Fibroblast of lung (primary cell): ENCODE data around the gene CERS1. TPM values are rescaled to one million over a fixed set of nuclear protein-coding genes. Genes with fewer than 3 reads are reported as not detected.

Experiments
- DNase-seq, 2 donors: peaks; one replicate each; pipeline versions ENCODE4 v3.0.0 to v3.0.0-alpha.2; 2010; ENCODE audit warnings: low read depth in 2 of 2
- H2AFZ ChIP-seq: 2 replicates; pipeline ENCODE4 v1.5.1; 2012; ENCODE audit warnings: low read length, control low read depth, inconsistent platforms
- H3K27ac ChIP-seq: 2 replicates; pipeline ENCODE4 v1.5.1; 2011; ENCODE audit warnings: low read length, control low read depth; ENCODE audit not compliant: insufficient read depth
- H3K27me3 ChIP-seq: 2 replicates; pipeline ENCODE4 v1.5.1; 2011; ENCODE audit warnings: mild to moderate bottlenecking, low read length; ENCODE audit not compliant: control insufficient read depth, insufficient read depth
- H3K36me3 ChIP-seq: 2 replicates; pipeline ENCODE4 v1.5.1; 2011; ENCODE audit warnings: low read length; ENCODE audit not compliant: control insufficient read depth, insufficient read depth
- H3K4me1 ChIP-seq: 2 replicates; pipeline ENCODE4 v1.5.1; 2011; ENCODE audit warnings: low read length; ENCODE audit not compliant: control insufficient read depth, insufficient read depth; ENCODE audit errors: extremely low read depth
- H3K4me2 ChIP-seq: 2 replicates; pipeline ENCODE4 v1.5.1; 2011; ENCODE audit warnings: low read length, control low read depth; ENCODE audit not compliant: insufficient read depth; ENCODE audit errors: extremely low read depth
- H3K4me3 ChIP-seq, 4 experiments: fragments of 200-600 bp in 1 of 4; sonication (generic) in 1 of 4; replicated peaks in 1 of 4; 2 replicates each; pipeline ENCODE4 v1.5.1; 2011 to 2016; ENCODE audit warnings: low read length in 4 of 4, low read depth in 3 of 4, mild to moderate bottlenecking in 3 of 4, control low read depth in 2 of 4, inconsistent platforms in 1 of 4, mixed read lengths in 1 of 4; ENCODE audit not compliant: insufficient read depth in 1 of 4; ENCODE audit errors: control extremely low read depth in 1 of 4
- H3K79me2 ChIP-seq: 2 replicates; pipeline ENCODE4 v1.5.1; 2012; ENCODE audit warnings: mild to moderate bottlenecking, low read length, inconsistent platforms; ENCODE audit not compliant: control insufficient read depth, insufficient read depth
- H3K9ac ChIP-seq: 2 replicates; pipeline ENCODE4 v1.5.1; 2011; ENCODE audit warnings: mild to moderate bottlenecking, low read length, control low read depth; ENCODE audit not compliant: insufficient read depth
- H3K9me3 ChIP-seq: 2 replicates; pipeline ENCODE4 v1.5.1; 2012; ENCODE audit warnings: low read depth, low read length; ENCODE audit not compliant: control insufficient read depth, insufficient read depth
- H4K20me1 ChIP-seq: 2 replicates; pipeline ENCODE4 v1.5.1; 2011; ENCODE audit warnings: low read length; ENCODE audit not compliant: control insufficient read depth, insufficient read depth; ENCODE audit errors: extremely low read depth
- CTCF ChIP-seq, 2 donors: IDR thresholded peaks in 1 of 2; conservative IDR thresholded peaks in 1 of 2; 1 replicate in 1 of 2; 2 replicates in 1 of 2; pipeline ENCODE4 v1.5.1; 2011 to 2012; ENCODE audit warnings: low read length in 2 of 2, control low read depth in 1 of 2, inconsistent platforms in 1 of 2, low read depth in 1 of 2, mild to moderate bottlenecking in 1 of 2
- EZH2 ChIP-seq: IDR thresholded peaks from 2 replicates; pipeline ENCODE4 v1.5.1; 2012; ENCODE audit warnings: low read length, control low read depth, mild to moderate bottlenecking; ENCODE audit errors: missing control alignments
- polyA plus RNA-seq, 2 donors: library from polyadenylated mRNA; depleted of rRNA in 1 of 2; stranded (reverse) in 1 of 2; unstranded in 1 of 2; fragments of >200 nt; gene quantifications; 2 replicates each; pipeline ENCODE4 v1.2.1, GENCODE V29; 2011 to 2012; ENCODE audit warnings: missing spikeins in 1 of 2
- total RNA-seq: library from RNA; depleted of rRNA; stranded (reverse); fragments of >200 nt; gene quantifications from 2 replicates; pipeline ENCODE4 v1.2.1, GENCODE V29; 2014

Gene CERS1
- total and polyA plus RNA-seq, 2 donors (not counting 1 experiment from before 2014, with no cell fraction given), result 0.23 to 1.7 TPM

GRCh38 chr19:18868380-18869022 is 27.5 kb downstream of the CERS1 start:
- DNase-seq, result no peak
- no peak overlapping the region for H3K27ac ChIP-seq
- H3K4me2 ChIP-seq, result no peak overlapping the region
- H3K4me3 ChIP-seq, result no peak overlapping the region
- no peaks in the 10 kb centered on the region for H3K4me1 ChIP-seq
- H2AFZ ChIP-seq, result no peak overlapping the region
- peaks cover 20% of the 10 kb centered on the region for H3K36me3 ChIP-seq
- TF ChIP-seq EZH2 (no peak), CTCF (conservative IDR thresholded peaks at IDR 0.05 in 1 of 2, IDR thresholded peaks at IDR 0.05 in 1 of 2; ENCODE audit: low read depth in 1 of 2, low read length in 2 of 2) (no peak)
- no peaks in the 10 kb centered on the region for H4K20me1 ChIP-seq
- no peaks in the 10 kb centered on the region for H3K79me2 ChIP-seq
- no peak overlapping the region for H3K9ac ChIP-seq
- H3K27me3 ChIP-seq, result no peaks in the 10 kb centered on the region
- H3K9me3 ChIP-seq, result no peaks in the 10 kb centered on the region

GRCh38 chr19:18867751-18868150 is 28.2 kb downstream of the CERS1 start:
- Histone ChIP-seq H3K4me3 (no peak overlapping the region), H3K27ac (no peak overlapping the region), H4K20me1 (no peaks in the 10 kb centered on the region), H3K9me3 (no peaks in the 10 kb centered on the region), H3K79me2 (no peaks in the 10 kb centered on the region), H3K4me2 (no peak overlapping the region), H3K4me1 (no peaks in the 10 kb centered on the region), H2AFZ (no peak overlapping the region), H3K9ac (no peak overlapping the region), H3K36me3 (peaks cover 25% of the 10 kb centered on the region), H3K27me3 (no peaks in the 10 kb centered on the region)
- TF ChIP-seq EZH2, result no peak
- no peak for TF ChIP-seq CTCF (conservative IDR thresholded peaks at IDR 0.05 in 1 of 2, IDR thresholded peaks at IDR 0.05 in 1 of 2; ENCODE audit: low read depth in 1 of 2, low read length in 2 of 2)
- no peak for DNase-seq

- H3K79me2 ChIP-seq, result no peaks in the 10 kb centered on the region
- no peak overlapping the region for H3K4me2 ChIP-seq
- H3K9me3 ChIP-seq, result no peaks in the 10 kb centered on the region
- peaks cover 27% of the 10 kb centered on the region for H3K36me3 ChIP-seq
- H4K20me1 ChIP-seq, result no peaks in the 10 kb centered on the region
- H3K27ac ChIP-seq, result no peak overlapping the region
- no peaks in the 10 kb centered on the region for H3K4me1 ChIP-seq
- no peak overlapping the region for H2AFZ ChIP-seq
- no peak overlapping the region for H3K9ac ChIP-seq
- TF ChIP-seq CTCF (conservative IDR thresholded peaks at IDR 0.05 in 1 of 2, IDR thresholded peaks at IDR 0.05 in 1 of 2; ENCODE audit: low read depth in 1 of 2, low read length in 2 of 2) (no peak), EZH2 (no peak)
- no peaks in the 10 kb centered on the region for H3K27me3 ChIP-seq
- no peak for DNase-seq
- no peak overlapping the region for H3K4me3 ChIP-seq
These were observed 28.8 kb downstream of the CERS1 start for GRCh38 chr19:18867199-18867598.
